Measurements from ENCODE around the gene JDP2.
A peak's percentile ranks its signal among the peaks of the same experiment; 100 is the strongest.

Gene JDP2

GRCh38 chr14:75495882-75496281 is 68.1 kb downstream of the JDP2 start (continued):
- TF ChIP-seq ZNF280D (tag by site-specific recombination; IDR thresholded peaks at IDR 0.05) (no peak), ZNF223 (tag by site-specific recombination; IDR thresholded peaks at IDR 0.05) (no peak), REST (tag by site-specific recombination; IDR thresholded peaks at IDR 0.05) (no peak), ZNF184 (tag by site-specific recombination; IDR thresholded peaks at IDR 0.05) (no peak), OSR2 (tag by site-specific recombination; IDR thresholded peaks at IDR 0.05) (no peak), ZNF658 (tag by site-specific recombination; IDR thresholded peaks at IDR 0.05) (no peak)

- Histone ChIP-seq H3K4me3 (ENCODE audit: low read depth, low read length) (no peak overlapping the region), H3K9me3 (ENCODE audit: control insufficient read depth, insufficient read depth, low read depth, low read length) (no peaks in the 10 kb centered on the region), H3K36me3 (ENCODE audit: control insufficient read depth in 2 of 2, insufficient read depth in 1 of 2, low read length in 2 of 2) (no peaks in the 10 kb centered on the region), H3K27ac (ENCODE audit: extremely low read depth, low read depth, low read length) (no peak overlapping the region), H3K4me1 (ENCODE audit: control insufficient read depth, insufficient read depth, low read length) (peaks cover 11% of the 10 kb centered on the region)
- CTCF ChIA-PET, result interaction anchor here (0.5 to 2.8 kb wide), 3 partner anchors 53 to 158 kb away, joined by 3 to 16 read pairs (median 3); no protein-coding TSS in a partner anchor
- TF ChIP-seq ZNF138 (tag by site-specific recombination; IDR thresholded peaks at IDR 0.05; ENCODE audit: borderline replicate concordance) (no peak), ZNF184 (tag by site-specific recombination; IDR thresholded peaks at IDR 0.05) (no peak), REST (tag by site-specific recombination; IDR thresholded peaks at IDR 0.05) (peak; percentile 76)
- POLR2A ChIA-PET, result interaction anchor here (1.4 kb wide), 1 partner anchor 370 kb away, joined by 3 read pairs; the partner anchor contains the start of gene NEK9
Observed at GRCh38 chr14:75496755-75497154, 68.9 kb downstream of the JDP2 start.

- Histone ChIP-seq H3K4me3 (ENCODE audit: low read depth, low read length) (no peak overlapping the region), H3K9me3 (ENCODE audit: control insufficient read depth, insufficient read depth, low read depth, low read length) (no peaks in the 10 kb centered on the region), H3K36me3 (ENCODE audit: control insufficient read depth in 2 of 2, insufficient read depth in 1 of 2, low read length in 2 of 2) (no peaks in the 10 kb centered on the region), H3K27ac (ENCODE audit: extremely low read depth, low read depth, low read length) (no peak overlapping the region), H3K4me1 (ENCODE audit: control insufficient read depth, insufficient read depth, low read length) (peaks cover 11% of the 10 kb centered on the region)
- TF ChIP-seq ZNF629 (tag by site-specific recombination; IDR thresholded peaks at IDR 0.05) (no peak), ZNF202 (tag by site-specific recombination; IDR thresholded peaks at IDR 0.05; ENCODE audit: borderline replicate concordance) (no peak), ZBTB10 (tag by site-specific recombination; IDR thresholded peaks at IDR 0.05) (no peak), ZNF140 (tag by site-specific recombination; IDR thresholded peaks at IDR 0.05) (no peak)
- CTCF ChIA-PET, result interaction anchor here (0.5 to 0.7 kb wide), 2 partner anchors 53 to 158 kb away, joined by 3 read pairs; no protein-coding TSS in a partner anchor
- POLR2A ChIA-PET, result interaction anchor here (1.4 kb wide), 1 partner anchor 370 kb away, joined by 3 read pairs; the partner anchor contains the start of gene NEK9
Observed at GRCh38 chr14:75497191-75497590, 69.4 kb downstream of the JDP2 start.

All from HEK293 (cell line).